Peyer's patch (tissue), 4 donors: ENCODE data around the gene PRB2. TPM values are rescaled to one million over a fixed set of nuclear protein-coding genes. Genes with fewer than 3 reads are reported as not detected.
"Not testable (repeated sequence)": the region's sequence is repeated elsewhere in the genome, so short reads cannot be mapped to it uniquely, and the experiment has no call there.

Experiments
- DNase-seq, 3 donors: peaks; one replicate each; pipeline ENCODE4 v3.0.0-alpha.2; 2017 to 2019
- H3K27ac ChIP-seq, 4 donors: fragments of 200-600 bp; sonication (generic); one replicate each; pipeline ENCODE4 v1.5.1; 2016 to 2019
- H3K27me3 ChIP-seq, 2 donors: fragments of 200-600 bp; sonication (generic); one replicate each; pipeline ENCODE4 v1.5.1; 2019
- H3K36me3 ChIP-seq, 3 donors: fragments of 200-600 bp; sonication (generic); one replicate each; pipeline ENCODE4 v1.5.1; 2016 to 2019
- H3K4me1 ChIP-seq, 4 donors: fragments of 200-600 bp; sonication (generic); one replicate each; pipeline ENCODE4 v1.5.1; 2016 to 2019
- H3K4me3 ChIP-seq, 4 donors: fragments of 200-600 bp; sonication (generic); 1 replicate in 3 of 4; 2 replicates in 1 of 4; pipeline ENCODE4 v1.5.1; 2016 to 2019; ENCODE audit warnings: mild to moderate bottlenecking in 1 of 4
- H3K9me3 ChIP-seq, 4 donors: fragments of 200-600 bp; sonication (generic); one replicate each; pipeline ENCODE4 v1.5.1; 2016 to 2019; ENCODE audit warnings: mild to moderate bottlenecking in 1 of 4
- POLR2A ChIP-seq, 2 donors: fragments of 450-650 bp; IDR thresholded peaks; one replicate each; pipeline ENCODE4 v1.5.1; 2017; ENCODE audit warnings: antibody characterized with exemption in 2 of 2, mild to moderate bottlenecking in 2 of 2, moderate library complexity in 2 of 2
- total RNA-seq, 4 donors: library from RNA; depleted of rRNA; stranded (reverse); fragments of >200 nt; gene quantifications; one replicate each; pipeline ENCODE4 v1.1.0, GENCODE V29; 2016
- TF ChIP-seq, protein P1 (sequence below), 6 experiments: fragments of 450-650 bp in 4 of 6; fragments of 200-600 bp in 2 of 6; sonication (generic) in 1 of 6; IDR thresholded peaks; one replicate each; pipeline ENCODE4 v1.5.1; 2017 to 2019; ENCODE audit warnings: antibody characterized with exemption in 6 of 6, mild to moderate bottlenecking in 3 of 6, moderate library complexity in 1 of 6

PRB2 gene
- not detected for total RNA-seq

DNA sequence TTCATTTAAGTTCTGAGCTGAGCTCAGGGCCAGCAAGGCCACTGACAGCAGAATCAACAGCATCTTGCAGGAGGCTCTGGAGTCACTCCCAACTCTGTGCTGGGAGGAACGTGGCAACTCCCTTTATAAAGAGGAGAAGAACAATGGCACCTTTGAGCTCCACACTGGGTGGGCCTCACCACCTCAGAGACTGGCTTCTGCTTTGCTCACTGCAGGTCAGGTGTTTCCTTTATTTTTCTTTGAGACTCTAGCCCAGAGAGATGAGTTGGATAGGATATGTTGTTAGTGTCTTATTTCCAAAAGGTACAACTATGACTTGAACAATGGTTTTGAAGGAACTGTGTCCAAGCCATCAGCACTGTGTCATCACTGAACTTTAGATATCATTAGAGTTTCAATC lies at the start of gene PRB2:
PRB2 (minus strand) TSS at position 101 of the 400 bp plus-strand sequence; CDS start at position 63, 38 bp downstream.
- H3K27ac ChIP-seq, DNase-seq, H3K27me3 ChIP-seq, H3K4me1 ChIP-seq, H3K36me3 ChIP-seq, H3K4me3 ChIP-seq, H3K9me3 ChIP-seq: not testable (repeated sequence)

DNA sequence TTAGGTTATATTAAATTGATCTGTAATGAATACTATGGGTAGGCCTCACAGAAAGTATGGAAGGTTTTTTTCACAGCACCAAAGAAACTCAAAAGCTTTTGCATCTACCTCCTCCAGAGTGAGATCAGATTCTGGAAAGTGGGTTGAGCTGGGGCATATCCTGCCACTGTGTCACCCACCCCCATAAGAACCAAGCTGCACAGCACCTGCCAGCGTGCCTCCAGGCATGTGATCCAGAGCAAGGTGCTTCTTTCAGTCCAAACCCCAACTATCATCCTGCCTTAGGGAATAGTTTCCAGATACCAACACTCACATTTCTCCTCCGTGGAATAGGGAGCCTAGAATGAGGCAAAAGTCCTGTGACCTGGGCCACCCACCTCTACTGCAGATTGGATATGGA lies 42.6 kb upstream of the PRB2 start:
- Histone ChIP-seq H3K9me3 (no peaks in the 10 kb centered on the region), H3K27me3 (no peaks in the 10 kb centered on the region), H3K27ac (no peak overlapping the region), H3K4me1 (no peaks in the 10 kb centered on the region), H3K4me3 (no peak overlapping the region), H3K36me3 (no peaks in the 10 kb centered on the region)
- TF ChIP-seq, protein P1, sequence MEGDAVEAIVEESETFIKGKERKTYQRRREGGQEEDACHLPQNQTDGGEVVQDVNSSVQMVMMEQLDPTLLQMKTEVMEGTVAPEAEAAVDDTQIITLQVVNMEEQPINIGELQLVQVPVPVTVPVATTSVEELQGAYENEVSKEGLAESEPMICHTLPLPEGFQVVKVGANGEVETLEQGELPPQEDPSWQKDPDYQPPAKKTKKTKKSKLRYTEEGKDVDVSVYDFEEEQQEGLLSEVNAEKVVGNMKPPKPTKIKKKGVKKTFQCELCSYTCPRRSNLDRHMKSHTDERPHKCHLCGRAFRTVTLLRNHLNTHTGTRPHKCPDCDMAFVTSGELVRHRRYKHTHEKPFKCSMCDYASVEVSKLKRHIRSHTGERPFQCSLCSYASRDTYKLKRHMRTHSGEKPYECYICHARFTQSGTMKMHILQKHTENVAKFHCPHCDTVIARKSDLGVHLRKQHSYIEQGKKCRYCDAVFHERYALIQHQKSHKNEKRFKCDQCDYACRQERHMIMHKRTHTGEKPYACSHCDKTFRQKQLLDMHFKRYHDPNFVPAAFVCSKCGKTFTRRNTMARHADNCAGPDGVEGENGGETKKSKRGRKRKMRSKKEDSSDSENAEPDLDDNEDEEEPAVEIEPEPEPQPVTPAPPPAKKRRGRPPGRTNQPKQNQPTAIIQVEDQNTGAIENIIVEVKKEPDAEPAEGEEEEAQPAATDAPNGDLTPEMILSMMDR (IDR thresholded peaks at IDR 0.05): no peak
- no peak for TF ChIP-seq POLR2A (IDR thresholded peaks at IDR 0.05)
- no peak for DNase-seq

DNA sequence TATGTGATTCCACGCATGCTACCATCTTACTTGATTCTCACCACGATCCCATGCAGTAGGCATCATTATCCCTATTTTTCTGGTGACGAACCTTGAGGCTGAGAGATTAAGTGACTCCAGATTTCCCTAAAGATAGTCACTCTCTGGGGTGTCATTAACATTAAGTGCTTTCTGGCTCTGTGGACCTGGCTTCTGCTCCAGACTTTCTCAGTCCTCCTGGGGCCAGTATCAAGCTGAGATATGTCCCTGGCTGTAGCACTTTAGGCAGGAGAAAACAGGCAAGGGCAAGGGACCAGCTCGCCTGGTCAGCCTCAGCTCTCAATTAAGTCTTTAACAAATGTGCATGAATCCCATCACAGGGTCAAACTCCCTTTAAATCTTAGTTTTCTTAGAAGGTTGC lies 38.3 kb upstream of the PRB2 start:
- Histone ChIP-seq H3K27me3 (no peaks in the 10 kb centered on the region), H3K27ac (no peak overlapping the region), H3K36me3 (no peaks in the 10 kb centered on the region), H3K4me1 (no peaks in the 10 kb centered on the region), H3K9me3 (no peaks in the 10 kb centered on the region), H3K4me3 (no peak overlapping the region)
- TF ChIP-seq POLR2A (IDR thresholded peaks at IDR 0.05): no peak
- TF ChIP-seq, protein P1 (IDR thresholded peaks at IDR 0.05): no peak
- no peak for DNase-seq

- H3K27me3 ChIP-seq: no peaks in the 10 kb centered on the region
- no peaks in the 10 kb centered on the region for H3K4me1 ChIP-seq
- no peak overlapping the region for H3K27ac ChIP-seq
- H3K9me3 ChIP-seq: no peaks in the 10 kb centered on the region
- TF ChIP-seq POLR2A (IDR thresholded peaks at IDR 0.05): no peak
- TF ChIP-seq, protein P1 (IDR thresholded peaks at IDR 0.05): no peak
- H3K36me3 ChIP-seq: no peaks in the 10 kb centered on the region
- no peak for DNase-seq
- no peak overlapping the region for H3K4me3 ChIP-seq
Observed at GRCh38 chr12:11431486-11431885, 36.1 kb upstream of the PRB2 start.

DNA sequence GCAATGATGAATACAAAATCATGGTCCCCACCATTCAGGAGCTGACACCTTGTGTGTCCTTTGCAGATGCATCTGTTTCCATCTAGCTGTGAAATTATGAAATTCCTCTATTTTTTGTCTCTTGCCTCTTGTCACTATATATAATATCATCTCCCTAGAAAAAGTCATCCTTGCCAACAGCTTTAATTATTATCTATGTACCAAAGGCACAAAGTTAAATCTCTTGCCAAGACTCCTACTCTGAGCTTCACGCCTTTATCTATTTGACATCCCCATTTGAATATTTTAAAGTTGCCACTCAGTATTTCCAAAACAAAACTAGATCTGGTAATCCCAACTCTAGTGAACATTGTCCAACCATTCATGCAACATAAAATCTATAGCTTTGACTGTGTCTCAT lies 32.0 kb upstream of the PRB2 start:
- Histone ChIP-seq H3K27me3 (no peaks in the 10 kb centered on the region), H3K4me3 (no peak overlapping the region), H3K36me3 (no peaks in the 10 kb centered on the region), H3K27ac (no peak overlapping the region), H3K4me1 (no peaks in the 10 kb centered on the region), H3K9me3 (no peaks in the 10 kb centered on the region)
- DNase-seq: no peak
- no peak for TF ChIP-seq POLR2A (IDR thresholded peaks at IDR 0.05)
- TF ChIP-seq, protein P1 (IDR thresholded peaks at IDR 0.05): no peak

GRCh38 chr12:11412731-11413130 lies 17.4 kb upstream of the PRB2 start:
- Histone ChIP-seq H3K4me1 (no peaks in the 10 kb centered on the region), H3K36me3 (no peaks in the 10 kb centered on the region), H3K9me3 (peaks cover 0 to 5% (median 0%) of the 10 kb centered on the region in 4 donors), H3K27ac (no peak overlapping the region), H3K27me3 (no peaks in the 10 kb centered on the region), H3K4me3 (no peak overlapping the region)
- TF ChIP-seq POLR2A (IDR thresholded peaks at IDR 0.05): no peak
- TF ChIP-seq, protein P1 (IDR thresholded peaks at IDR 0.05): no peak
- DNase-seq: no peak
